HepG2 (cell line): ENCODE results near the gene PEPD. TPM values are rescaled to one million over a fixed set of nuclear protein-coding genes. Genes with fewer than 3 reads are reported as not detected.

Experiments
- ATAC-seq: fragments of 200-7000 bp; cut with Tn5 transposase; 3 replicates; pipeline ENCODE4 v1.9.1; 2020; ENCODE audit warnings: mild to moderate bottlenecking, moderate library complexity
- BruUV-seq: library from RNA; stranded (reverse); fragments of 400-500 nt; replicated peaks from 2 replicates; lab custom pipeline; 2021; lab: Mats Ljungman, UMichigan
- CTCF ChIA-PET: fragments of 300-600 bp; formaldehyde crosslinking; extraction: SDS; loops from one replicate; lab custom pipeline; 2021; ENCODE audit warnings: low total read pairs, inconsistent platforms, low intra/inter-chr PET ratio; lab: Yijun Ruan, JAX
- POLR2A ChIA-PET: fragments of 350-600 bp; sonication (Branson Sonifier 250); formaldehyde crosslinking; loops from one replicate; lab custom pipeline; 2020; ENCODE audit warnings: antibody characterized with exemption, inconsistent platforms; lab: Yijun Ruan, JAX
- DNase-seq: peaks from one replicate; pipeline ENCODE4 v3.0.0-alpha.2; 2015; ENCODE audit warnings: low spot score
- FAIRE-seq: peaks from 3 replicates; lab custom pipeline; 2011; peaks lifted over from hg19 to GRCh38; lab: Jason Lieb, UNC
- H2AFZ ChIP-seq: one replicate; pipeline ENCODE4 v1.6.1; 2011; ENCODE audit warnings: low read length, inconsistent platforms
- H3K27ac ChIP-seq: fragments of 300-600 bp; 3 replicates; pipeline ENCODE4 v1.8.0; 2011; ENCODE audit warnings: mixed run types, mild to moderate bottlenecking, mixed read lengths, low read length, inconsistent platforms; ENCODE audit not compliant: insufficient read depth; ENCODE audit errors: extremely low read length
- H3K27me3 ChIP-seq, 2 experiments: fragments of 200-600 bp in 1 of 2; 2 replicates in 1 of 2; 3 replicates in 1 of 2; pipeline versions ENCODE4 v1.6.0 to v1.8.0; 2011; ENCODE audit warnings: low read length in 2 of 2, mild to moderate bottlenecking in 2 of 2, moderate library complexity in 2 of 2, inconsistent platforms in 1 of 2; ENCODE audit not compliant: insufficient read depth in 2 of 2, control insufficient read depth in 1 of 2
- H3K36me3 ChIP-seq, 2 experiments: fragments of 200-600 bp in 1 of 2; replicated peaks in 1 of 2; 2 replicates in 1 of 2; 3 replicates in 1 of 2; pipeline versions ENCODE4 v1.5.1 to v1.8.0; 2011; ENCODE audit warnings: low read length in 2 of 2, inconsistent platforms in 1 of 2; ENCODE audit not compliant: insufficient read depth in 2 of 2, control insufficient read depth in 1 of 2
- H3K4me1 ChIP-seq: 2 replicates; pipeline ENCODE4 v1.5.1; 2012; ENCODE audit warnings: low read length, inconsistent platforms; ENCODE audit not compliant: insufficient read depth
- H3K4me2 ChIP-seq: 2 replicates; pipeline ENCODE4 v1.6.0; 2011; ENCODE audit warnings: low read depth, low read length, inconsistent platforms
- H3K4me3 ChIP-seq, 3 experiments: fragments of 200-600 bp in 1 of 3; sonication (generic), shearing (Covaris generic) in 1 of 3; replicated peaks in 1 of 3; 2 replicates each; pipeline ENCODE4 v1.5.1; 2011 to 2016; ENCODE audit warnings: low read length in 3 of 3, inconsistent platforms in 2 of 3, low read depth in 2 of 3, mild to moderate bottlenecking in 2 of 3, control low read depth in 1 of 3, mixed read lengths in 1 of 3; ENCODE audit not compliant: insufficient read depth in 1 of 3
- H3K79me2 ChIP-seq: one replicate; pipeline ENCODE4 v1.6.1; 2011; ENCODE audit warnings: low read length, inconsistent platforms; ENCODE audit not compliant: insufficient read depth
- H3K9ac ChIP-seq: 2 replicates; pipeline ENCODE4 v1.6.0; 2011; ENCODE audit warnings: mild to moderate bottlenecking, low read depth, low read length, inconsistent platforms; ENCODE audit not compliant: insufficient read depth
- H3K9me3 ChIP-seq: 2 replicates; pipeline ENCODE4 v1.5.1; 2012; ENCODE audit warnings: mild to moderate bottlenecking, low read length
- H4K20me1 ChIP-seq: 2 replicates; pipeline ENCODE4 v1.6.0; 2011; ENCODE audit warnings: inconsistent platforms, mild to moderate bottlenecking, low read length, moderate library complexity; ENCODE audit not compliant: insufficient read depth
- CREB1 ChIP-seq, 2 experiments: fragments of 450-650 bp in 1 of 2; IDR thresholded peaks; 2 replicates each; pipeline ENCODE4 v1.6.1; 2016 to 2017; ENCODE audit warnings: control low read depth in 1 of 2, mild to moderate bottlenecking in 1 of 2, missing compliant biosample characterization in 1 of 2, missing genetic modification characterization in 1 of 2
- NBN ChIP-seq: fragments of 450-650 bp; conservative IDR thresholded peaks from 2 replicates; pipeline ENCODE4 v1.6.1; 2017
- PAF1 ChIP-seq: IDR thresholded peaks from 2 replicates; pipeline ENCODE4 v1.6.1; 2016; ENCODE audit warnings: missing genetic modification reagents, missing compliant biosample characterization
- SRSF1 ChIP-seq: fragments of 200-400 bp; formaldehyde crosslinking; optimal IDR thresholded peaks from 2 replicates; pipeline ENCODE3; 2017; ENCODE audit warnings: mild to moderate bottlenecking, low read depth, low read length, moderate library complexity
- ZBTB10 ChIP-seq: sonication (generic); formaldehyde crosslinking; IDR thresholded peaks from 2 replicates; pipeline ENCODE4 v1.4.0; 2020; ENCODE audit warnings: missing genetic modification reagents, borderline replicate concordance
- ZNF782 ChIP-seq: sonication (generic); formaldehyde crosslinking; IDR thresholded peaks from 2 replicates; pipeline ENCODE4 v1.4.0; 2020; ENCODE audit warnings: missing genetic modification reagents, mild to moderate bottlenecking, borderline replicate concordance
- ZSCAN21 ChIP-seq: sonication (generic); formaldehyde crosslinking; IDR thresholded peaks from 2 replicates; pipeline ENCODE4 v1.8.0; 2022; ENCODE audit warnings: mild to moderate bottlenecking, missing genetic modification reagents, moderate library complexity, borderline replicate concordance
- WGBS: methylation state at CpG from one replicate; pipeline ENCODE4 v1.1.6; 2017; ENCODE audit warnings: low lambda C conversion rate; 5-methylcytosine and 5-hydroxymethylcytosine counted together
- in situ Hi-C: cut with HindIII; loops from 2 replicates; pipeline ENCODE4 v1.10.0; 2017; ENCODE audit warnings: low pct_unique_long_range_greater_than_20kb; ENCODE audit not compliant: extremely low pct_ligation_motif_present
- intact Hi-C: fragments of 100-400 bp; cut with micrococcal nuclease; formaldehyde crosslinking; loops from one replicate; pipeline ENCODE4 v1.10.0; 2022; ENCODE audit not compliant: unreplicated experiment
- polyA plus RNA-seq, 8 experiments: library from polyadenylated mRNA; depleted of rRNA in 3 of 8; stranded (reverse) in 7 of 8; unstranded in 1 of 8; fragments of >200 nt; fragmentation: Illumina TruSeq in 4 of 8; extraction: Trizol in 4 of 8; gene quantifications; 2 replicates each; pipeline versions ENCODE4 v1.2.1 to v1.2.3, GENCODE V29; 2011 to 2016; ENCODE audit warnings: low read depth in 4 of 8, missing spikeins in 1 of 8, mixed read lengths in 1 of 8; ENCODE audit not compliant: insufficient read depth in 1 of 8
- total RNA-seq, 5 experiments: library from RNA; depleted of rRNA; stranded (reverse); fragments of >200 nt; fragmentation: Illumina TruSeq; extraction: Trizol; gene quantifications; 2 replicates each; pipeline ENCODE4 v1.2.3, GENCODE V29; 2016; ENCODE audit warnings: low read depth in 1 of 5
- TF ChIP-seq, protein P1 (sequence below): sonication (generic); formaldehyde crosslinking; IDR thresholded peaks from 2 replicates; pipeline ENCODE4 v1.5.0; 2020; ENCODE audit warnings: missing genetic modification reagents

PEPD gene
- total and polyA plus RNA-seq, 2 of the 13 experiments (the other 11 are each of a cell fraction or from before 2014, with no cell fraction given): 60.7 to 75.1 TPM

DNA sequence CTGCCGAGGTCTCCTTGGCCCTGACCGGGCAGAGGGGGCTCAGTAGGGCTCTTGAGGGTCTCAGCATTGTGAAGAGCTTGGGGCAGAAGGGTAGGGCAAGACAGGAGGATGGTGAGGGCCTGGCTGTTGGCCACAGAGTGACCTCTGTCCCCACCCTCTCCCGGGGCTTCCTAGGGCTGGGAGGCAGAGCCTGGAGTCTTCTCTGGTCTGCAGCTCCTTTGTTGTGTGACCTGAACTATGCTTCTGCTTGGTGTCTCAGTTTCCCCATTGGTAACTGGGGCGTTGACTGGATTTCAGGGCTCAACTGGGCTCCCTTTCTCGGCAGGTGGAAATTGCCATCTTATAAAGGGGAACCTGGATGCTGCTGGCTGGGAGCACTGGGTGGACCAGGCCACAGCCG lies 30.1 kb upstream of the PEPD start:
- Histone ChIP-seq H3K4me1 (no peaks in the 10 kb centered on the region), H4K20me1 (no peaks in the 10 kb centered on the region), H3K9me3 (no peaks in the 10 kb centered on the region), H3K79me2 (no peaks in the 10 kb centered on the region), H3K4me2 (no peak overlapping the region), H2AFZ (no peak overlapping the region), H3K4me3 (no peak overlapping the region), H3K9ac (no peak overlapping the region), H3K27me3 (peaks cover 2 to 24% of the 10 kb centered on the region in 2 experiments; a peak in 3 of 5 replicates), H3K27ac (no peak overlapping the region), H3K36me3 (no peaks in the 10 kb centered on the region)
- ChIA-PET POLR2A (no interaction called here), CTCF (no interaction called here)
- no TSS peak for BruUV-seq
- intact Hi-C loops: no loop called here
- FAIRE-seq (no peak), ATAC-seq (no peak), DNase-seq (no peak)
- TF ChIP-seq, protein P1, sequence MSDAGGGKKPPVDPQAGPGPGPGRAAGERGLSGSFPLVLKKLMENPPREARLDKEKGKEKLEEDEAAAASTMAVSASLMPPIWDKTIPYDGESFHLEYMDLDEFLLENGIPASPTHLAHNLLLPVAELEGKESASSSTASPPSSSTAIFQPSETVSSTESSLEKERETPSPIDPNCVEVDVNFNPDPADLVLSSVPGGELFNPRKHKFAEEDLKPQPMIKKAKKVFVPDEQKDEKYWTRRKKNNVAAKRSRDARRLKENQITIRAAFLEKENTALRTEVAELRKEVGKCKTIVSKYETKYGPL (CRISPR knock-in tag): no peak
- TF ChIP-seq ZSCAN21 (no peak), ZBTB10 (CRISPR knock-in tag) (no peak), PAF1 (CRISPR knock-in tag) (no peak), CREB1 (IDR thresholded peaks at IDR 0.05) (no peak), CREB1 (CRISPR knock-in tag; IDR thresholded peaks at IDR 0.05) (no peak), NBN (no peak), ZNF782 (CRISPR knock-in tag) (no peak), SRSF1 (no peak)
- 4% methylated on average over 3 of the region's 6 CpGs for WGBS
- in situ Hi-C loops: no loop called here
